Muscle layer of duodenum (tissue), 2 donors: Measurements from ENCODE around the gene SEC14L2.

Experiments used
- H3K27ac ChIP-seq: one replicate; pipeline ENCODE4 v1.7.0; 2013; ENCODE audit warnings: mild to moderate bottlenecking, low read length
- H3K27me3 ChIP-seq: one replicate; pipeline ENCODE4 v1.7.0; 2013; ENCODE audit warnings: low read depth, mild to moderate bottlenecking, control low read depth, low read length
- H3K36me3 ChIP-seq, 2 donors: one replicate each; pipeline ENCODE4 v1.7.0; 2013; ENCODE audit warnings: low read length in 2 of 2, control low read depth in 1 of 2, mild to moderate bottlenecking in 1 of 2; ENCODE audit not compliant: insufficient read depth in 2 of 2, control insufficient read depth in 1 of 2
- H3K4me1 ChIP-seq, 2 donors: one replicate each; pipeline ENCODE4 v1.7.0; 2013; ENCODE audit warnings: low read length in 2 of 2, mild to moderate bottlenecking in 2 of 2, control low read depth in 1 of 2, moderate library complexity in 1 of 2; ENCODE audit not compliant: insufficient read depth in 2 of 2, control insufficient read depth in 1 of 2
- H3K4me3 ChIP-seq, 2 donors: one replicate each; pipeline ENCODE4 v1.7.0; 2013; ENCODE audit warnings: low read length in 2 of 2, low read depth in 1 of 2, mild to moderate bottlenecking in 1 of 2
- H3K9me3 ChIP-seq, 2 donors: one replicate each; pipeline ENCODE4 v1.7.0; 2013; ENCODE audit warnings: low read length in 2 of 2, control low read depth in 1 of 2, mild to moderate bottlenecking in 1 of 2; ENCODE audit not compliant: control insufficient read depth in 1 of 2
- donor health status: healthy.

SEC14L2 gene

DNA sequence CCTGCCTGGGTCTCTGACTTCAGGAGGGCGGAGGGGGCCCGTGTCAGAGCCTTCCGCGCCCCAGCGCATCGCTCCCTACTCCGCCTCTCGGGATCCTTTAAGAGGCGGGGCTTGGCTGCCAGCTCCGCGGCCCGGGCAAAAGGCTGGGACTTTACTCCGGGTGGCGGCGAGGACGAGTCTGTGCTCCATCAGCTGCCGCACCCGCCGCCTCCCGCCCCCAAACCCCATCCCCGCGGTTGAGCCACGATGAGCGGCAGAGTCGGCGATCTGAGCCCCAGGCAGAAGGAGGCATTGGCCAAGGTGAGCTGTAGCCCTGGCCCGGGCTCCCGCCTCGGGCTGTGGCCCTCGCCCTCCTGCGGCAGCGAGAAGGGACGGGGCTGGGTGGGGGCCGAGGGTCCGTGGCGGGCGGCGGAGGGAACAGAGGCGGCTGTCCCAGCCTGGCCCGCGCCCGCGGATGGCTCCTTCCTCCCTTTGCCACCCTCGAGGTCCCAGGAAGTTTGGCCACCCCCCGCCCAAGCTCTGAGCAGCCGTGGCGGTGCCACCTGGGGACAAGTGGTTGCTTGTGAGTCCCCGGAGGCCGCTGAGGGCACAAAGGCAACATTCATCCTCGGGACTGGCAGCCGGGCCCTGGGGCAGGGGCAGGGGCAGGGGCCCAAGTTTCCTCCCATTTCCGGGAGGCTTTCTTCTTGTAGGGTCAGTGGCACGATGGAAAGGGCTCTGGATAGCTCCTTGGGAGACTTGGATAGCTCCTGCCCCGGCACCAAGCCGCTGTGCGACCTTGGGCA, at the start of gene SEC14L2:
Gene SEC14L2, plus strand, starts transcription at position 148 of the 785 bp plus-strand sequence. Its CDS starts 99 bp downstream, at position 247.
- Histone ChIP-seq H3K27me3 (peaks cover 7% of the 10 kb centered on the region), H3K27ac (peak within 1 kb of the TSS; percentile 14), H3K36me3 (no peaks in the 10 kb centered on the region), H3K4me1 (peaks cover 3 to 15% of the 10 kb centered on the region in 2 donors), H3K4me3 (peak within 1 kb of the TSS; percentile 62 to 64), H3K9me3 (no peaks in the 10 kb centered on the region)

DNA sequence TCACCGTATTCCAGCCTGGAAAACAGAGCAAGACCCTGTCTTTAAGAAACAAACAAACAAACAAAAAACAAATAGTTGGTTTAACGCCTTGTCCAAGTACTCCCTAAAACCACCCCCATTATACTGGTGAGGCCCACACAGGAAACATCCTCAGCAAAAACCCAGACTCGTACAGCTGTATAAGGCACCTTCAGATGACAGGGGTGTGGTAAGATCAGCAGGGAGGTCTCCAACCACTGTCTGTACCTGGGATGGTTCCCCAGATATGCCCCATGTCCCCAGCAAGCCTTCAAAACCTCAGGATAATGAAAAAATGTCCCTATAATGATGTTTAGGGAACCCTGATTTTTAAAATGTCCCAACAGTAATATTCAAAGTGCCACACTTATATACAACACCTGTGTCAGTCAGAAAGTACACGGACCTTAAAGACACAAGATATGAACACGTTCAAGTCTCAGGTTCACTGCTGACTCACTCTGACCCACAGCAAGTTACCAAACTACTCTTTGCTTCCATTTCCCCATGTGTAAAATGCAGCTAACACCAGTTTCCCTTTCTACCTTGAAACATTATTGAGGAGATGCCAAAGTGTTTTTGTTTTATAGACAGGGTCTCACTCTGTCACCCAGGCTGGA, 49.4 kb upstream of the SEC14L2 start:
- Histone ChIP-seq H3K27me3 (no peaks in the 10 kb centered on the region), H3K27ac (no peak overlapping the region), H3K4me3 (no peak overlapping the region), H3K36me3 (peaks cover 65 to 81% of the 10 kb centered on the region in 2 donors), H3K9me3 (no peaks in the 10 kb centered on the region), H3K4me1 (peaks cover 0 to 10% of the 10 kb centered on the region in 2 donors)

DNA sequence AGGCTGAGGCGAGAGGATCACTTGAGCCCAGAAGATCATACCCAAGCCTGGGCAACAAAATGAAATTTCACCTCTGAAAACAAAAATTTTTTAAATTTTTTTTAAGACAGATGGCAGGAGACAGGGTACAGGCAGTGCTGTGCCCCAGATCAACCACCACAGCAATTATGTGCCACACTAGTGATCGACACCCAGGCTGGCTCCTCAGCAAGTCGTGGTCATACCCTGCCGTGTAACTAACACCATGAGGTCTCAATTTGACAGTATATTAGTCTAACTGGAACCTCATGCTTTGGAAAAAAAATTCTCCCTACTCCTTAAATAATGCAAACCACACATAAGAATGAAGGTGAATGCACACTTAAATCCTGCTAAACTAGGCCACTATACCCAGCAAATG, 48.4 kb upstream of the SEC14L2 start:
- Histone ChIP-seq H3K27me3 (no peaks in the 10 kb centered on the region), H3K27ac (no peak overlapping the region), H3K4me1 (peaks cover 0 to 18% of the 10 kb centered on the region in 2 donors), H3K36me3 (peaks cover 62 to 77% of the 10 kb centered on the region in 2 donors), H3K4me3 (no peak overlapping the region), H3K9me3 (no peaks in the 10 kb centered on the region)

DNA sequence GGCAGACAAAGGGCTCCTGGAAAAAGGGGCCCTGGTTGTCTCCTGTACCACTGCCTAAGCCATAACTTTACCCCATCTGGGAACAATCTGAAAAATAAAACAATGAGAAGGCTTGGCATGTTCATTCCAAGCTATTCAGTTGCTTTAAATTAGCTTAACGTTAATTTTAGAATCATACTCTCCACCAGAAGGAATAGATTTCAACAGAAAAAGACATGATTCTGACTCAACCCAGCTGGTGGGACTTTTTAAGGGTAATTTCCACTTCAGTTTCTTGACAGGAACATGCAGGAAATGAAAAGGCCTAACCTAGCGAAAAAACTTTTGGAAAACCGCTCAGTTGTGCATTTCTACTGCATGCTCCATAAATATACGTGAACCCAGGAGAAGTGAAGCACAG, 48.0 kb upstream of the SEC14L2 start:
- Histone ChIP-seq H3K9me3 (no peaks in the 10 kb centered on the region), H3K4me1 (peaks cover 0 to 20% of the 10 kb centered on the region in 2 donors), H3K4me3 (no peak overlapping the region), H3K36me3 (peaks cover 58 to 73% of the 10 kb centered on the region in 2 donors), H3K27me3 (no peaks in the 10 kb centered on the region), H3K27ac (no peak overlapping the region)

DNA sequence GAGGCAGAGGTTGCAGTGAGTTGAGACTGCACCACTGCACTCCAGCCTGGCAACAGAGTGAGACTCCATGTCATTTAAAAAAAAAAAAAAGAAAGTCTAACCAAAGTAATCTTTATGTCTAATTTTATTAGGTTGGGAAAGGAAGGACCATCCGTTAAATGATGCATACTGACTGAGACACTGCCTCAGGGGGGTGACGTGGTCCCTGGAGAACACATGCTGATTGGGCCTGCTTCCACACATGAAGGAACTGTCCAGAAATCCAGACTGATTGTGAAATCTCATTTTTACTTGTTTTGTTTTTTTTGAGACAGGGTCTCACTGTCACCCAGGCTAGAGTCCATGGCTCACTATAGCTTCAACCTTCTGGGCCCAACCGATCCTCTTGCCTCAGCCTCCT, 45.6 kb upstream of the SEC14L2 start:
- peaks cover 33 to 49% of the 10 kb centered on the region in 2 donors for H3K36me3 ChIP-seq
- no peak overlapping the region for H3K27ac ChIP-seq
- no peaks in the 10 kb centered on the region for H3K27me3 ChIP-seq
- no peak overlapping the region for H3K4me3 ChIP-seq
- no peaks in the 10 kb centered on the region for H3K9me3 ChIP-seq
- peaks cover 8 to 44% of the 10 kb centered on the region in 2 donors for H3K4me1 ChIP-seq

DNA sequence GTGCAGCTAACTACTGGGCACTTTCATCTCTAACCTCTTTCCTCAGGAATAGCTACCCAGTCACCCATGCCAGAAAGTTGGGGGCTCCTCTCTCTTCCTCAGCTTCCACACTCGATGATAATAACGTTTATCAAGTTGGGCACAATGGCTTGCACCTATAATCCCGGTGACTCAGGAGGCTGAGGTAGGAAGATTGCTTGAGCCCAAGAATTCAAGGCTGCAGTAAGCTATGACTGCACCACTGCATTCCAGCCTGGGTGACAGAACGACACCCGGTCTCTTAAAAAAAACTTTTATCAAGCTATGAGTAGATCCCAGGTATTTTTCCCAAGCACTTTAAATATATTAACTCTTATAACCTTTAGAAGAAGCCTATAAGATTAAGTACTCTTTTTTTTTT, 42.2 kb upstream of the SEC14L2 start:
- Histone ChIP-seq H3K9me3 (no peaks in the 10 kb centered on the region), H3K36me3 (peaks cover 24 to 25% of the 10 kb centered on the region in 2 donors), H3K27ac (no peak overlapping the region), H3K27me3 (no peaks in the 10 kb centered on the region), H3K4me1 (peaks cover 8 to 42% of the 10 kb centered on the region in 2 donors), H3K4me3 (peak overlapping the region; percentile 97 to 98)

DNA sequence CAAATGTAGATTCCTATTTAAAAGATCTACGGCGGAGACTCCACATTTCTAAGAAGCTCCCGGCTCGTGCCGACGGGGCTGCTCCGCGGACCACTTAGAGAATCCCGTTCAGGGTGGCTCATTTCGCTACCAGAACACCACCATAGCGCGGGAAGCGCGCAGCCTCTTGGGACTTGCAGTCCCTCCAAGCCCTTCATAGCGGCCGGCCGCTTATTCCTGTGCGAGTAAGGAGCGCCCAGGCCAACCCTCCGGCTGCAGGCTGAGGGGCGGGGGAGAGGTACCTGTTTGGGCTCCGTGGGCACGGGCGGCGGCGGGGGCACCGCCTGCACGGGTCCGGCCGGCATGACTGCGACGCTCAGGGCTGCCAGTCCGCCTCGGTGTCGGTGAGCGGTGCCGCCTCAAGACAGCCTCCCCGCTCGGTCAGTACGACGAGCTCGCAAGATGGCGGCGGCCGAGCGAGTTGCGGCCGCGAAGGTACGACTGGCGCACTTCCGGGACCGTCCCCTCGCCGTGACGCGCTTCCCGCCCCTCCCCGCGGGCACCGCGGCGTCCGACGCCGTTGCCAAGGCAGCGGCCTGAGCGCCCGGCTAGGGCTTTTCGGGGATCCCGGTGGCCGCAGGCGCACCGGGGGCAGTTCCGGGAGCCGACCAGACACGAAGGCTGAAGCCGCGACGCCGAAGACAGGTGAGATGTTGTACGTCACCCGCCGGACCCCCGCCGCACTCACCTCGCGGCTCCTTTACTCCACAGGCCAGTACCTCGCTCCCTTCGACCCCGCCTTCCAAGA, 40.2 kb upstream of the SEC14L2 start, which contains the start of the genes CCDC157 and SF3A1:
Gene CCDC157, plus strand, starts transcription at position 559 of the 787 bp plus-strand sequence. CDS start 8,994 bp downstream, outside the sequence.
Gene SF3A1, minus strand, starts transcription at position 446 of the 787 bp plus-strand sequence. Its CDS starts 102 bp downstream, at position 344.
- peaks cover 14 to 15% of the 10 kb centered on the region in 2 donors for H3K36me3 ChIP-seq
- no peaks in the 10 kb centered on the region for H3K27me3 ChIP-seq
- H3K9me3 ChIP-seq: no peaks in the 10 kb centered on the region
- H3K27ac ChIP-seq: peak within 1 kb of the TSS; percentile 86
- H3K4me1 ChIP-seq: peaks cover 8 to 42% of the 10 kb centered on the region in 2 donors
- H3K4me3 ChIP-seq: peak within 1 kb of the TSS; percentile 97 to 98

DNA sequence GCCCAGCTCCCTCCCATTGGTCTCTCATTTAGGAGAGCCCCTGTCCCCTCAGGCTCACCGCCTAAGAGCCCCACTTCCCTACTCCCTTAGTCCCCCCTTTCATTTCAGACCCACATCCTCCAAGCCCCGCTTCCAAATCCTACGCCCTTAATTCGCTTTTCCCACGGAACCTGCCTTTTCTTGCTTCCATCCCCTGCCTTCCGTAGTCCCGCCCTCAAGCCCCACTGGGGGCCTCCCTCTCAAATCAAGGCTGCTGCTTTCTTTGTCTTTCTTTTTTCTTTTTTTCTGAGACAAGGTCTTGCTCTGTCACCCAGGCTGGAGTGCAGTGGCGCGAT, 39.6 kb upstream of the SEC14L2 start:
- H3K4me1 ChIP-seq: peaks cover 8 to 41% of the 10 kb centered on the region in 2 donors
- H3K27ac ChIP-seq: no peak overlapping the region
- peaks cover 9% of the 10 kb centered on the region in 2 donors for H3K36me3 ChIP-seq
- no peaks in the 10 kb centered on the region for H3K27me3 ChIP-seq
- H3K4me3 ChIP-seq: peak overlapping the region; percentile 97 to 98
- no peaks in the 10 kb centered on the region for H3K9me3 ChIP-seq

DNA sequence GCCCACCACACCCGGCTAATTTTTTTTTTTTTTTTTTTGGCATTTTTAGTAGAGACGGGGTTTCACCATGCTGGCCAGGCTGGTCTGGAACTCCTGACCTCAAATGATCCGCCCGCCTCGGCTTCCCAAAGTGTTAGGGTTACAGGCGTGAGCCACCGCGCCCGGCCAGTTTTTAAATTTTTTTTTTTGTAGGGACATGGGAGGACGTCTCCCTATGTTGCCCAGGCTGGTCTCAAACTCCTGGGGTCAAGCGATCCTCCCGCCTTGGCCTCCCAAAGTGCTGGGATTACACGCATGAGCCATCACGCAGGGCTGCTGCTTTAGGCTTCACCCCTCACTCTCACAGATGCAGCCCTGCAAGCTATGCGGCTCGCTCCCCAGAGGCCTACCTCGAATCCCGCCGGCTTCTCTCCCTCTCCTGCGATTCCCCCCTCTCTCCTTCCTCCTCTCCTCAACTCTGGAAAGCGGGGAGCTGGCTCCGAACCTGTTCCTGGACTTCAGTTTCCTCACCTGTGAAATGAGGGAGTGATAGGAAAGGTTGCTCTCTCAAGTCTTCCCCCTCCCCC, 39.1 kb upstream of the SEC14L2 start:
- no peaks in the 10 kb centered on the region for H3K27me3 ChIP-seq
- no peaks in the 10 kb centered on the region for H3K9me3 ChIP-seq
- peak overlapping the region in 1 of 2 donors; percentile 98 for H3K4me3 ChIP-seq
- peaks cover 8 to 36% of the 10 kb centered on the region in 2 donors for H3K4me1 ChIP-seq
- H3K27ac ChIP-seq: no peak overlapping the region
- peaks cover 4 to 7% of the 10 kb centered on the region in 2 donors for H3K36me3 ChIP-seq

DNA sequence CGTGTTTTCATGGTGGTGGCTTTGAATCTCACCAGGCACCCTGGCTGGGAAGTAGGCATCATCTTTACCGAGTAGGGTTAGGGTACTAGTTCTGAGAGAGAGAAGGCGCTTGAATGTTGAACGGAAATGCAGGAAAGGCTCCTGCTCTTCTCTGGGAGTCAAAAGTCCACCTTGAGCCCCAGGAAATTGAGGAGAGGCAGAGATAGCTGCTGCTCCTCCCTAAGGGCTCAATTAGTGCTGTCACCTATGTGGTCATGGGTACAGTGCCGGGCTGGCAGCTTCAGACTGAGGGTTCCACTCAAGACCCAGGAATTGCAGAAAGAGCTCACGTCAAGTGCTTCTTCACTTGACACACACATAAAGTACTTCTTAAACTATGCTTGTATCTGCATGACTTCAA, 38.3 kb upstream of the SEC14L2 start:
- H3K4me1 ChIP-seq: peaks cover 8 to 31% of the 10 kb centered on the region in 2 donors
- no peaks in the 10 kb centered on the region for H3K9me3 ChIP-seq
- H3K4me3 ChIP-seq: no peak overlapping the region
- no peaks in the 10 kb centered on the region for H3K27me3 ChIP-seq
- H3K36me3 ChIP-seq: peaks cover 0 to 4% of the 10 kb centered on the region in 2 donors
- no peak overlapping the region for H3K27ac ChIP-seq
